Mammary epithelial cell (primary cell): ENCODE results near the gene C4orf50.

Source experiments
- EZH2 ChIP-seq: IDR thresholded peaks from 2 replicates; pipeline ENCODE4 v1.6.1; 2012; ENCODE audit warnings: low read length, inconsistent platforms, borderline replicate concordance
- TF ChIP-seq, protein P1 (sequence below), 2 donors: IDR thresholded peaks in 1 of 2; conservative IDR thresholded peaks in 1 of 2; 2 replicates each; pipeline ENCODE4 v1.5.1; 2011 to 2012; ENCODE audit warnings: inconsistent platforms in 2 of 2, low read length in 2 of 2, mild to moderate bottlenecking in 2 of 2, control low read depth in 1 of 2, low read depth in 1 of 2; ENCODE audit not compliant: insufficient read depth in 1 of 2; ENCODE audit errors: extremely low read depth in 1 of 2

DNA sequence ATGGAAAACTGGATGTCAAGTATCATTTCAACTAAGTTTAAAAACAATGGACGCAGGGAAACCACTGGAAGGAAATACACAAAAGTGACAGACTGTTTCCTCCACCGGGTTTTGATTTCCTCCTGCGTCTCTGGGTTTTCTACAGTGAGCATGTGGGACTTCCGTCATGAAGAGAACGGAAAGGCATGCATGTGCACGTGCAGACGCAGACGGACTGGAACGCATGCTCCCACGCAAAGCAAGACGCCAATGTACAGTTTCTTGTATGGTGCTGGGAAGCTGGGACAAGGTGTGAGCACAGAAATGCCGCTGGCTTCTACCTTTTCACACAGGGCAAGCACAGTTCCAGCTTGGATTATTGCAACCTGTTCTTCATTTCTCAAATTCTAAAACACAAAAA lies 30.3 kb upstream of the C4orf50 start:
- TF ChIP-seq, protein P1, sequence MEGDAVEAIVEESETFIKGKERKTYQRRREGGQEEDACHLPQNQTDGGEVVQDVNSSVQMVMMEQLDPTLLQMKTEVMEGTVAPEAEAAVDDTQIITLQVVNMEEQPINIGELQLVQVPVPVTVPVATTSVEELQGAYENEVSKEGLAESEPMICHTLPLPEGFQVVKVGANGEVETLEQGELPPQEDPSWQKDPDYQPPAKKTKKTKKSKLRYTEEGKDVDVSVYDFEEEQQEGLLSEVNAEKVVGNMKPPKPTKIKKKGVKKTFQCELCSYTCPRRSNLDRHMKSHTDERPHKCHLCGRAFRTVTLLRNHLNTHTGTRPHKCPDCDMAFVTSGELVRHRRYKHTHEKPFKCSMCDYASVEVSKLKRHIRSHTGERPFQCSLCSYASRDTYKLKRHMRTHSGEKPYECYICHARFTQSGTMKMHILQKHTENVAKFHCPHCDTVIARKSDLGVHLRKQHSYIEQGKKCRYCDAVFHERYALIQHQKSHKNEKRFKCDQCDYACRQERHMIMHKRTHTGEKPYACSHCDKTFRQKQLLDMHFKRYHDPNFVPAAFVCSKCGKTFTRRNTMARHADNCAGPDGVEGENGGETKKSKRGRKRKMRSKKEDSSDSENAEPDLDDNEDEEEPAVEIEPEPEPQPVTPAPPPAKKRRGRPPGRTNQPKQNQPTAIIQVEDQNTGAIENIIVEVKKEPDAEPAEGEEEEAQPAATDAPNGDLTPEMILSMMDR (conservative IDR thresholded peaks at IDR 0.05 in 1 of 2, IDR thresholded peaks at IDR 0.05 in 1 of 2; ENCODE audit: extremely low read depth in 1 of 2, insufficient read depth in 1 of 2, low read depth in 1 of 2, low read length in 2 of 2) = no peak
- no peak for TF ChIP-seq EZH2
